ENCODE measurements around the gene ZFYVE26.

GRCh38 chr14:67764496-67764895 is 51.9 kb downstream of the ZFYVE26 start:
- TF ChIP-seq CTCF (conservative IDR thresholded peaks at IDR 0.05; ENCODE audit: low read depth, low read length): no peak
- TF ChIP-seq EZH2phosphoT487 (IDR thresholded peaks at IDR 0.05; ENCODE audit: borderline replicate concordance, low read length): no peak
